Kasumi-1 (cell line): ENCODE results near the gene RAB3GAP2.
A peak's percentile ranks its signal among the peaks of the same experiment; 100 is the strongest.
"Not testable (repeated sequence)": the region's sequence is repeated elsewhere in the genome, so short reads cannot be mapped to it uniquely, and the experiment has no call there.

ENCODE experiments used
- DNase-seq, 2 experiments: peaks; one replicate each; lab custom pipeline; 2025; lab: John Stamatoyannopoulos, UW

Gene RAB3GAP2

DNA sequence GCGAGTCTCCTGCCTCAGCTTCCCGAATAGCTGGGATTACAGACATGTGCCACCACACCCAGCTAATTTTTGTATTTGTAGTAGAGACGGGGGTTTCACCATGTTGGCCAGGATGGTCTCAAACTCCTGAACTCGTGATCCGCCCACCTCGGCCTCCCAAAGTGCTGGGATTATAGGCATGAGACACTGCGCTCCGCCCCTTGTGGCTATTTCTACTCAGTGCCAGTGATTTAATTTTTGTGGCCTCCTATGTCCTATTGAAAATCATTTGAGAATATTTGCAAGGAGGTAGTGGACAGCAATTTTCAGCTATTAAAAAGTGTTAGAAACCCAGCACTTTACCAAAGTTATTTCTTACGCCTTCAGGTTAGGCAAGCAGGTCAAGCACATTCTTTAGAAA, 36.0 kb downstream of the RAB3GAP2 start:
- DNase-seq = not testable (repeated sequence)

- DNase-seq = no peak
Measured at GRCh38 chr1:220235462-220235861, 36.8 kb downstream of the RAB3GAP2 start.

- no peak for DNase-seq
Measured at GRCh38 chr1:220233927-220234326, 38.3 kb downstream of the RAB3GAP2 start.

- DNase-seq = no peak
Measured at GRCh38 chr1:220229771-220230170, 42.5 kb downstream of the RAB3GAP2 start.

- DNase-seq = peak; percentile 11 to 34
Measured at GRCh38 chr1:220227393-220227792, 44.9 kb downstream of the RAB3GAP2 start.

GRCh38 chr1:220226752-220227151, 45.5 kb downstream of the RAB3GAP2 start:
- DNase-seq = peak; percentile 6 to 18

DNA sequence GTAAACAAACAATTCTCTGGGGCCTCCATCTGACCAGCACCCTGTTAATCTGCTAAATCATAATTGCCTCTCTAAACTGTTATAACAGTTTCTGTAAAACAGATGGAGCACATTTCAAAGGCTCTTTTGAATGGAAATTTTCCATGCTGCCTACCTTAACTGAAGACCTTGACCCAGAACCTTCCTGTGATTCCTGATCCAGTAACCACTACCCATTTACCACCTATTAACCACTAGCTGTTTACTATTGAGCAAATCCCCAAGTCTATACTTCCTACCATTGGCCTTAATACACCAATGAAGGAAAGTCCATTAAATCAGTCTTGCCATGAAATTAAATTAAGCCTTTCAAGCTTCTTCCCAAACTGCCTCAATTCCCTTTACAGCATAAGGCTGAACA, 46.3 kb downstream of the RAB3GAP2 start:
- no peak for DNase-seq

GRCh38 chr1:220224611-220225124, 47.6 kb downstream of the RAB3GAP2 start:
- no peak for DNase-seq

DNA sequence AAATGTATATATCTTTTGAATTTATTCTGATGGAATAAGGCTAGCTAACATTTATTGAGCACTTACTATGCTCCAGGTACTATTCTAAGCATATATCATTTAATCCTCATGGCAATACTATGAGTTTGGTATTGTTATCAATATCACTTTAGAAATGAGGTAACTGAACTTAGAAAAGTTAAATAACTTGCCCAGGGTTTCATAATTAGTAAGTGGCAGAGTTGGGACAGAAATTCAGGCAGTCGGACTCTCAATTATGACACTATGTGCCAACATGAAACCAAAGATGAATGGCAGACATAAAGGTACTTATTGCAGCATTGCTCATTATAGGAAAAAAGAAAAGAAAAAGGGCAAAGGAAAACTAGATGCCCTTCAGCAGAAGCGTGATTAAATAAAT, 48.2 kb downstream of the RAB3GAP2 start:
- no peak for DNase-seq

- DNase-seq = no peak
Measured at GRCh38 chr1:220222939-220223338, 49.3 kb downstream of the RAB3GAP2 start.

DNA sequence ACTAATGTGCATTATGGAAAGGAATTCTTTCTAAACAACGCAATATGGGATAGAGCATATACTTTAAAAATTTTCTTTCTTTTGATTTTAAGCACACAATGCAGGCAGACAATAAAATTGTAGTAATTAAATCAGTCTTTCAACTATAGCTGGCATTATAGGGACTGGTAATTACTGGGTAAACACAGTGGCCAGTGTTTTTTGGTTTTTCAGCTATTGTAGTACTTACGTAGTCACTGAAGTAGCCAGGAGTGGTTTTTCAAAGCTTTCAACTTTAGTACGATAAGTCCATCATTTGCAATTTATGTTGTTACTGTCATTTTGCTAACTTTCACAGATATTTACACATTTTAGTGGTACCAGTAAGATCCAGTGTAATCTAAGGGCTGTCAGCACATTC, 50.6 kb downstream of the RAB3GAP2 start:
- DNase-seq = no peak

GRCh38 chr1:220221269-220221668, 51.0 kb downstream of the RAB3GAP2 start:
- no peak for DNase-seq

GRCh38 chr1:220220699-220221040, 51.6 kb downstream of the RAB3GAP2 start:
- DNase-seq = not testable (repeated sequence)

- DNase-seq = no peak
Measured at GRCh38 chr1:220219865-220220698, 52.2 kb downstream of the RAB3GAP2 start.

GRCh38 chr1:220219136-220219442, 53.2 kb downstream of the RAB3GAP2 start:
- no peak for DNase-seq

GRCh38 chr1:220218397-220219135, 53.7 kb downstream of the RAB3GAP2 start:
- DNase-seq = peak; percentile 84 to 86

DNA sequence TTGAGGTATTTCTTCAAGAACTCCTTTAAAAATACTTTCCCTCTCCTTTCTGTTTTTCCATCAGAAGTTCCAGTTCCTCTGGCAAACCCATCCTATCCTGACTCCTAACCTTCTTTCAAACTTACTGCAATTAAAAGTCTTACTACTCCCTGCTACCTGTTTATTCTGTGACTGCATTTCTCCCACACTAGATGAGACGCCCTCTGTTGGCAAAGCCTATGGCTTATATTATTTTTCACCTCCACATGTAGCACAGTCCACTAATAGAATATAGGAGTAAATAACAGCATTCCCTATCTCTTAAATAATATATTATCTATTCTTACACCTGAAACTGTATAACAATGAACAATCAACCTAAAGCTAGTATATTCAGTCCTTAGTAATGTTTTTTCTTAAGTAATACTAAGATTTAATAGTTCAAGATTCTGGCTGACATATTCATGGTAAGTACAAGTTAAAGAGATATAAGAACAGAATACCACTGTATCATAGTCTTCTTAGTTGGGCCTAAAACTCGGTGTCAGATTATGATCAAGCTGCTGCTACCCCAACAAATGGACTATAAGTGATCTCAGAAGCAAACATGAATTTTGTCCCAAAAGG, 54.8 kb downstream of the RAB3GAP2 start:
- DNase-seq = peak; percentile 53 to 77

GRCh38 chr1:220213382-220213983, 58.8 kb downstream of the RAB3GAP2 start:
- DNase-seq = no peak

DNA sequence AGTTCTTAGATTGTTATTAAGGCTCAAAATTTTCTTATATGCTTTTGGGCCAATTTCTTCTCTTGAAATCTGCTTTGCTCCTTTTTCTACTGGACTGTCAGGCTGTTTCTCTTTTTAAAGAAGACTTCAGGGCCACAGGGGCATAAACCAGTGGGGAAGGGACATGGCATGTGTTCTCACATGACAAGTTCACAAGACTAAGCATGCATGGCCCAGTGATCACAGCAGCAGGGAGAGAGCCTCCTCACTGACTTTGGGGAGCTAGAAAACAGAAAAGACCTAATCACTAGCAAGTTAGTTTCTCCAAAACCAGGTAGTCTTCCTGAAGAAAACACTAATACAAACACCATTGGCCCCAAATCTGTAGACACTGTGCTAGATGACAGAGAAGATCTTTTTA, 64.8 kb downstream of the RAB3GAP2 start:
- no peak for DNase-seq

DNA sequence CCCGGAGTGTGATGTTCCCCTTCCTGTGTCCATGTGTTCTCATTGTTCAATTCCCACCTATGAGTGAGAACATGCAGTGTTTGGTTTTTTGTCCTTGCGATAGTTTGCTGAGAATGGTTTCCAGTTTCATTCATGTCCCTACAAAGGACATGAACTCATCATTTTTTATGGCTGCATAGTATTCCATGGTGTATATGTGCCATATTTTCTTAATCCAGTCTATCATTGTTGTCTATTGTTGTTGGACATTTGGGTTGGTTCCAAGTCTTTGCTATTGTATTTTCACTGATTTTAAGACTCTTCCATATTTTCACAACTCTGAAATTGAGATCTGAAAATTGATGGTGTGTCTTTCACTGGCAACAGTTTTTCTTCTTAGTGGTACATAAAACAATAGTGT, 67.5 kb downstream of the RAB3GAP2 start:
- DNase-seq = not testable (repeated sequence)

GRCh38 chr1:220203816-220204215, 68.4 kb downstream of the RAB3GAP2 start:
- peak; percentile 27 to 48 for DNase-seq

GRCh38 chr1:220198186-220199005, 73.9 kb downstream of the RAB3GAP2 start:
- DNase-seq = no peak
